B cell (primary cell): ENCODE measurements around the gene NBEAL2. TPM values are rescaled to one million over a fixed set of nuclear protein-coding genes. Genes with fewer than 3 reads are reported as not detected.

ENCODE experiments used
- ATAC-seq: fragments of 200-7000 bp; cut with Tn5 transposase; one replicate; pipeline ENCODE4 v1.10.0; 2021; ENCODE audit warnings: low read depth, mild to moderate bottlenecking, moderate number of reproducible peaks, moderate library complexity
- CTCF ChIA-PET: fragments of 350-600 bp; sonication (Branson Sonifier 250); formaldehyde crosslinking; loops from one replicate; lab custom pipeline; 2021; ENCODE audit warnings: antibody characterized with exemption, inconsistent platforms; lab: Charles Lee
- POLR2A ChIA-PET: fragments of 350-600 bp; sonication (Branson Sonifier 250); formaldehyde crosslinking; loops from one replicate; lab custom pipeline; 2021; ENCODE audit warnings: antibody characterized with exemption; lab: Charles Lee
- DNase-seq: peaks from one replicate; pipeline ENCODE4 v3.0.0; 2013
- H2AFZ ChIP-seq: 2 replicates; pipeline ENCODE4 v1.6.1; 2012; ENCODE audit warnings: mild to moderate bottlenecking, low read depth, low read length; ENCODE audit not compliant: insufficient read depth, poor library complexity, severe bottlenecking
- H3K27ac ChIP-seq, 2 donors: 1 replicate in 1 of 2; 2 replicates in 1 of 2; pipeline ENCODE4 v1.5.1; 2012 to 2013; ENCODE audit warnings: low read length in 2 of 2, mild to moderate bottlenecking in 2 of 2, moderate library complexity in 1 of 2
- H3K27me3 ChIP-seq, 4 experiments: fragments of 200-600 bp in 1 of 4; sonication (generic) in 1 of 4; replicated peaks in 1 of 4; 1 replicate in 2 of 4; 2 replicates in 2 of 4; pipeline versions ENCODE4 v1.6.1 to v1.7.0; 2013 to 2016; ENCODE audit warnings: low read length in 3 of 4, mild to moderate bottlenecking in 2 of 4, mixed read lengths in 1 of 4, moderate library complexity in 1 of 4; ENCODE audit not compliant: insufficient read depth in 4 of 4, control insufficient read depth in 3 of 4; ENCODE audit errors: control extremely low read depth in 1 of 4
- H3K36me3 ChIP-seq, 2 experiments: replicated peaks in 1 of 2; 1 replicate in 1 of 2; 2 replicates in 1 of 2; pipeline versions ENCODE4 v1.6.1 to v1.7.1; 2013; ENCODE audit warnings: low read length in 1 of 2; ENCODE audit not compliant: insufficient read depth in 2 of 2, control insufficient read depth in 1 of 2; ENCODE audit errors: control extremely low read depth in 1 of 2, extremely low read depth in 1 of 2
- H3K4me1 ChIP-seq, 2 donors: fragments of 200-600 bp in 1 of 2; sonication (generic) in 1 of 2; 1 replicate in 1 of 2; 2 replicates in 1 of 2; pipeline versions ENCODE4 v1.5.1 to v1.6.1; 2013 to 2017; ENCODE audit warnings: low read length in 2 of 2; ENCODE audit not compliant: control insufficient read depth in 2 of 2, insufficient read depth in 2 of 2
- H3K4me2 ChIP-seq: replicated peaks from 2 replicates; pipeline ENCODE3; 2012; ENCODE audit warnings: mild to moderate bottlenecking, low read depth, low read length; ENCODE audit not compliant: poor library complexity, severe bottlenecking
- H3K4me3 ChIP-seq, 5 experiments: fragments of 200-600 bp in 1 of 5; sonication (generic) in 1 of 5; 1 replicate in 3 of 5; 2 replicates in 2 of 5; pipeline versions ENCODE4 v1.5.1 to v1.7.0; 2011 to 2016; ENCODE audit warnings: low read length in 4 of 5, mild to moderate bottlenecking in 4 of 5, low read depth in 2 of 5, control low read depth in 1 of 5, moderate library complexity in 1 of 5; ENCODE audit not compliant: insufficient read depth in 1 of 5; ENCODE audit errors: control extremely low read depth in 1 of 5, extremely low read depth in 1 of 5
- H3K79me2 ChIP-seq: fragments of 200-600 bp; sonication (generic); one replicate; pipeline ENCODE4 v1.6.0; 2016; ENCODE audit warnings: low read length; ENCODE audit not compliant: control insufficient read depth, insufficient read depth
- H3K9ac ChIP-seq: fragments of 200-600 bp; sonication (generic); 2 replicates; pipeline ENCODE4 v1.6.1; 2017; ENCODE audit warnings: mild to moderate bottlenecking, low read length, moderate library complexity
- H3K9me3 ChIP-seq, 3 donors: one replicate each; pipeline versions ENCODE4 v1.6.1 to v1.7.1; 2013; ENCODE audit warnings: low read length in 2 of 3; ENCODE audit not compliant: control insufficient read depth in 2 of 3, insufficient read depth in 1 of 3; ENCODE audit errors: control extremely low read depth in 1 of 3
- H4K20me1 ChIP-seq: 2 replicates; pipeline ENCODE4 v1.6.0; 2012; ENCODE audit warnings: mild to moderate bottlenecking, low read length; ENCODE audit not compliant: insufficient read depth, control insufficient read depth, poor library complexity, severe bottlenecking
- H3K27ac Mint-ChIP-seq: one replicate; pipeline ENCODE4 v1.8.0; 2021; ENCODE audit warnings: mixed read lengths
- H3K27me3 Mint-ChIP-seq: one replicate; pipeline ENCODE4 v1.8.0; 2021; ENCODE audit warnings: mixed read lengths
- H3K4me1 Mint-ChIP-seq: one replicate; pipeline ENCODE4 v1.8.0; 2021; ENCODE audit warnings: mixed read lengths
- H3K4me3 Mint-ChIP-seq: one replicate; pipeline ENCODE4 v1.8.0; 2021; ENCODE audit warnings: mixed read lengths
- H3K9me3 Mint-ChIP-seq: one replicate; pipeline ENCODE4 v1.8.0; 2022; ENCODE audit warnings: mixed read lengths; ENCODE audit not compliant: insufficient read depth
- EZH2 ChIP-seq: IDR thresholded peaks from 2 replicates; pipeline ENCODE4 v1.6.1; 2012; ENCODE audit warnings: borderline replicate concordance, low read depth, mild to moderate bottlenecking, moderate library complexity, low read length; ENCODE audit not compliant: insufficient read depth, poor library complexity, severe bottlenecking
- WGBS: methylation state at CpG from one replicate; pipeline ENCODE4 v1.1.5; 2013; ENCODE audit warnings: missing lambda C conversion rate; ENCODE audit not compliant: insufficient coverage; 5-methylcytosine and 5-hydroxymethylcytosine counted together
- intact Hi-C: fragments of 100-400 bp; cut with micrococcal nuclease; formaldehyde crosslinking; loops from one replicate; pipeline ENCODE4 v1.10.0; 2022
- polyA minus RNA-seq: library from RNA; depleted of rRNA, polyadenylated mRNA; stranded (reverse); fragments of >200 nt; gene quantifications from 2 replicates; pipeline ENCODE4 v1.2.3, GENCODE V29; 2012
- polyA plus RNA-seq: library from polyadenylated mRNA; depleted of rRNA; stranded (reverse); fragments of >200 nt; gene quantifications from 2 replicates; pipeline ENCODE4 v1.2.3, GENCODE V29; 2012
- total RNA-seq, 2 donors: library from RNA; stranded (reverse); fragments of 120-200 nt in 1 of 2; gene quantifications; 1 replicate in 1 of 2; 2 replicates in 1 of 2; pipeline versions ENCODE4 v1.2.3 to v1.2.4, GENCODE V29; 2013 to 2022
- TF ChIP-seq, protein P1 (sequence below): fragments of 200-600 bp; IDR thresholded peaks from one replicate; pipeline ENCODE4 v1.8.0; 2022; ENCODE audit warnings: antibody characterized with exemption, mild to moderate bottlenecking

Gene NBEAL2, protein sequence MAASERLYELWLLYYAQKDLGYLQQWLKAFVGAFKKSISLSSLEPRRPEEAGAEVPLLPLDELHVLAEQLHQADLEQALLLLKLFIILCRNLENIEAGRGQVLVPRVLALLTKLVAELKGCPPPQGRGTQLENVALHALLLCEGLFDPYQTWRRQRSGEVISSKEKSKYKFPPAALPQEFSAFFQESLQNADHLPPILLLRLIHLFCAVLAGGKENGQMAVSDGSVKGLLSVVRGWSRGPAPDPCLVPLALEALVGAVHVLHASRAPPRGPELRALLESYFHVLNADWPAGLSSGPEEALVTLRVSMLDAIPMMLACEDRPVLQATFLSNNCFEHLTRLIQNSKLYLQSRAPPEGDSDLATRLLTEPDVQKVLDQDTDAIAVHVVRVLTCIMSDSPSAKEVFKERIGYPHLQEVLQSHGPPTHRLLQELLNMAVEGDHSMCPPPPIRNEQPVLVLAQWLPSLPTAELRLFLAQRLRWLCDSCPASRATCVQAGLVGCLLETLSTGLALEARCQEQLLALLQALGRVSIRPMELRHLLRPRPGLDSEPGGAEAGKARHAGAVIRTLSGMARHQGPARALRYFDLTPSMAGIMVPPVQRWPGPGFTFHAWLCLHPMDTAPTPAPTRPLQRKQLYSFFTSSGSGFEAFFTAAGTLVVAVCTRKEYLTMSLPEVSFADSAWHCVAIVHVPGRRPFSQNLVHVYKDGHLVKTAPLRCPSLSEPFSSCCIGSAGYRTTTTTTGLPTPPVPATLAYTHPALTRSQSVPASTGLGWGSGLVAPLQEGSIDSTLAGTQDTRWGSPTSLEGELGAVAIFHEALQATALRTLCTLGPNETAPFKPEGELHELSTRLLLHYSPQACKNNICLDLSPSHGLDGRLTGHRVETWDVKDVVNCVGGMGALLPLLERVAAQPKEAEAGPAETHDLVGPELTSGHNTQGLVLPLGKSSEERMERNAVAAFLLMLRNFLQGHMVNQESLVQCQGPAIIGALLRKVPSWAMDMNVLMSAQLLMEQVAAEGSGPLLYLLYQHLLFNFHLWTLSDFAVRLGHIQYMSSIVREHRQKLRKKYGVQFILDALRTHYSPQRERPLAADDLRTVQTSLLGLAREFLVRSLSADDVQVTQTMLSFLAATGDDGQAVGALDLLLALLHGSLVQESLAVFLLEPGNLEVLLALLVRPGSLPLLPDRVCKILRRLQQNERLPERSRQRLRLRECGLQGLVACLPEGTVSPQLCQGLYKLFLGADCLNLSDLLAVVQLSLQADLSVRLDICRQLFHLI (N-terminal part only)
- total RNA-seq (63.8 and 65.2 TPM in 2 replicates), polyA plus RNA-seq (155 and 175 TPM in 2 replicates), polyA minus RNA-seq (47.2 and 67.3 TPM in 2 replicates)
- total RNA-seq (2013) = 25.1 TPM

DNA sequence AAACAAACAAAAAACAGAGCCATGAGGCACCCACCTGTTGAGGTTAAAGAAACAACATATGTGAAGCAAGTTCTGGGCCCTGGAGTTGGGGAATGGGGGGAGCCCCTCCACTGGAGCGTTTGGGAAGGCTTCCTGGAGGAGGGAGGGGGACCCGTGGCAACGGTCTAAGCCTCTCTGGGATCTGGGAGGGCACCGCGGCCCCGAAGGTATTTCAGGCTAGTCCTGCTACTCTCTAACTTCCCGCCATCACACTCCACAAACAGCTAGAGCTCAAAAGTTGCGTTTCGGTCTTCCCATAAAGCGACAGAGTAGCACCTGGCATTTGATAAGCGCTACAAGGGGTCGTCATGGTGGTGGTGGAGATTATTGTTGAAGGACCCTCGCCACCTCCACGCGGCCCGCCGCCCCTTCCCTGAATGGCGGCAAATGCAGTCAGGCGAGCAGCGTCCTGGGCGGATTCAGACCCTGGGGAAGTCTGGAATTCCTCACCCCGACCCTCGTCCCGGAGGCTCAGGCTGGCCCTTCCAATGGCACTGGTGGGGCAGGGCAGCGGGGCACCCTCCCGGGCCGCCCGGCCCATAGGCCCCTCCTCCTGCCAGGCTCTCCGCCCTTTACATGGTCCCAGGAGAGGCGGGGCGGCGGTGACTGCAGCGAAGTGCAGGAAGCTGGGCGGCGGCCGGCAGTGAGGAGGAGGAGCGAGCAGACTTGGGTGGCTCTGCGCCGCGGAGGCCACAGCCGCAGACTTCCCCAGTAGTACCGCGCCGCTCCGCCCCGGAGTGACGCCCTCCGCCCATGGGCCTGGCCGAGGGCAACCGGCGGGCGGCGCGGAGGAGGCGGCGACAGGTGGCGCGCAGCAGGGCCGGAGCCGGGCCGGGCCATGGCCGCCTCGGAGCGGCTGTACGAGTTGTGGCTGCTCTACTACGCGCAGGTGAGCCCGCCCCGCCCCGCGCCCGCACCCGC lies at the start of gene NBEAL2:
NBEAL2 (plus strand) TSS at position 682 of the 960 bp plus-strand sequence; CDS start at position 878, 196 bp downstream.
- Histone ChIP-seq H3K9me3 (no peaks in the 10 kb centered on the region), H3K4me1 (peaks cover 47 to 71% of the 10 kb centered on the region in 2 donors), H2AFZ (peak within 1 kb of the TSS; percentile 91), H3K27me3 (no peaks in the 10 kb centered on the region), H4K20me1 (peaks cover 21% of the 10 kb centered on the region), H3K79me2 (peaks cover 84% of the 10 kb centered on the region), H3K27ac (peak within 1 kb of the TSS; percentile 75 to 88), H3K4me2 (peak within 1 kb of the TSS; percentile 90), H3K36me3 (no peaks in the 10 kb centered on the region), H3K4me3 (peak within 1 kb of the TSS; percentile 67 to 88 (median 84)), H3K9ac (peak within 1 kb of the TSS; percentile 80)
- no peaks in the 10 kb centered on the region for H3K27me3 Mint-ChIP-seq
- peak within 1 kb of the TSS; percentile 92 for H3K4me3 Mint-ChIP-seq
- no peaks in the 10 kb centered on the region for H3K9me3 Mint-ChIP-seq
- ATAC-seq (peak; percentile 74), DNase-seq (peak; percentile 96)
- TF ChIP-seq, protein P1, sequence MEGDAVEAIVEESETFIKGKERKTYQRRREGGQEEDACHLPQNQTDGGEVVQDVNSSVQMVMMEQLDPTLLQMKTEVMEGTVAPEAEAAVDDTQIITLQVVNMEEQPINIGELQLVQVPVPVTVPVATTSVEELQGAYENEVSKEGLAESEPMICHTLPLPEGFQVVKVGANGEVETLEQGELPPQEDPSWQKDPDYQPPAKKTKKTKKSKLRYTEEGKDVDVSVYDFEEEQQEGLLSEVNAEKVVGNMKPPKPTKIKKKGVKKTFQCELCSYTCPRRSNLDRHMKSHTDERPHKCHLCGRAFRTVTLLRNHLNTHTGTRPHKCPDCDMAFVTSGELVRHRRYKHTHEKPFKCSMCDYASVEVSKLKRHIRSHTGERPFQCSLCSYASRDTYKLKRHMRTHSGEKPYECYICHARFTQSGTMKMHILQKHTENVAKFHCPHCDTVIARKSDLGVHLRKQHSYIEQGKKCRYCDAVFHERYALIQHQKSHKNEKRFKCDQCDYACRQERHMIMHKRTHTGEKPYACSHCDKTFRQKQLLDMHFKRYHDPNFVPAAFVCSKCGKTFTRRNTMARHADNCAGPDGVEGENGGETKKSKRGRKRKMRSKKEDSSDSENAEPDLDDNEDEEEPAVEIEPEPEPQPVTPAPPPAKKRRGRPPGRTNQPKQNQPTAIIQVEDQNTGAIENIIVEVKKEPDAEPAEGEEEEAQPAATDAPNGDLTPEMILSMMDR = no peak
- no peak for TF ChIP-seq EZH2
- H3K4me1 Mint-ChIP-seq = peaks cover 60% of the 10 kb centered on the region
- intact Hi-C loops = loop anchor here (1.0 to 5.0 kb wide), 6 partner anchors 8 to 803 kb away; partner anchors contain the start of genes SETD2 and SMARCC1
- peak within 1 kb of the TSS; percentile 91 for H3K27ac Mint-ChIP-seq
- CTCF ChIA-PET = interaction anchor here (0.7 to 3.4 kb wide), 10 partner anchors 12 to 56 kb away, joined by 3 to 21 read pairs (median 4); no protein-coding TSS in a partner anchor
- POLR2A ChIA-PET = interaction anchor here (0.9 to 2.2 kb wide), 9 partner anchors 8 to 62 kb away, joined by 3 to 15 read pairs (median 4); no protein-coding TSS in a partner anchor
- WGBS = under 1% methylated on average over 66 of the region's 73 CpGs
